ENCODE results near the gene CAMKMT. TPM values are rescaled to one million over a fixed set of nuclear protein-coding genes. Genes with fewer than 3 reads are reported as not detected.

The CAMKMT gene
- total and polyA plus RNA-seq, 9 of the 15 experiments (the other 6 are each of a cell fraction or from before 2014, with no cell fraction given): 1.6 to 15.3 (median 7.4) TPM

DNA sequence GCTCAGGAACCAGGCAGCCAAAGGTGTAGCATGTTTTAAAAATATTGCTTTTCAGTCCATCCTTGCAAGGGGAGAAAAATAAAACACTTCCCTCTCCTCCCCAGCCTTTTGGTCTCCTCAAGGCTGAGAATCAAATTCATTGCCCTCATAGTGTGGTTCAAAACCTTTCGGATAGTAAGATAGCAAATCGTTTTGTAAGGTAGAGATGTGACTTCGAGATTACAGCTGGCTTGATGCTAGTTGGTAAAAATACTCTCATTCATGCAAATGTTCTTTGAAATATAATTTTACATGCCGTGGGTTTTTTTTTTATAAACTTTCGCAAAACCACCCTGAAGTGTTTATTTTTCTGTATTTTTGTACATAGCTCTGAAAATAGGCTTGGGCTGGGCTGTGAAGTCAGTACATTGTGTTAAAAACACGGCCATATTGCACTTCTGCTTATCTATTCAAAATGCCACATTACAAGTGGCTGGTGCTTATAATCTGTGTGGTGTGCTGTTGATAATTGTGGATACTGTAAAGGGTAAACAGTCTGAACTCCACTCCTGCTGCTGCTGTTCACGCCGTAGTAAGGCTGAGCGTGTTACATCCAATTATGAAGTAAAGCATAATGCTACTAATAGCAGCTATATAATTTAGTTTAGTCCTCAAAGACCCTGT lies 407.7 kb downstream of the CAMKMT start:
- H3K9me1 ChIP-seq (ENCODE audit: control insufficient read depth, insufficient read depth, low read length): no peaks in the 10 kb centered on the region
- TF ChIP-seq STAG1 (CRISPR knock-in tag; IDR thresholded peaks at IDR 0.05; ENCODE audit: borderline replicate concordance) (no peak), SMAD4 (CRISPR knock-in tag; conservative IDR thresholded peaks at IDR 0.05) (no peak), RBM22 (IDR thresholded peaks at IDR 0.05; ENCODE audit: low read depth, low read length, poor library complexity, severe bottlenecking) (no peak), MEIS2 (IDR thresholded peaks at IDR 0.05; ENCODE audit: partially characterized antibody) (no peak), SIN3A (IDR thresholded peaks at IDR 0.05; ENCODE audit: borderline replicate concordance in 2 of 2, control insufficient read depth in 1 of 2, low read depth in 2 of 2, low read length in 2 of 2) (no peak), POLR2AphosphoS5 (IDR thresholded peaks at IDR 0.05; ENCODE audit: control insufficient read depth, insufficient read depth, low read depth, low read length) (no peak), DDX20 (tag; IDR thresholded peaks at IDR 0.05; ENCODE audit: low read depth) (no peak), CREM (IDR thresholded peaks at IDR 0.05; ENCODE audit: low read depth) (no peak)
- TF ChIP-seq, protein P1, sequence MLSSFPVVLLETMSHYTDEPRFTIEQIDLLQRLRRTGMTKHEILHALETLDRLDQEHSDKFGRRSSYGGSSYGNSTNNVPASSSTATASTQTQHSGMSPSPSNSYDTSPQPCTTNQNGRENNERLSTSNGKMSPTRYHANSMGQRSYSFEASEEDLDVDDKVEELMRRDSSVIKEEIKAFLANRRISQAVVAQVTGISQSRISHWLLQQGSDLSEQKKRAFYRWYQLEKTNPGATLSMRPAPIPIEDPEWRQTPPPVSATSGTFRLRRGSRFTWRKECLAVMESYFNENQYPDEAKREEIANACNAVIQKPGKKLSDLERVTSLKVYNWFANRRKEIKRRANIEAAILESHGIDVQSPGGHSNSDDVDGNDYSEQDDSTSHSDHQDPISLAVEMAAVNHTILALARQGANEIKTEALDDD (IDR thresholded peaks at IDR 0.05): no peak
- TF ChIP-seq, protein P2, sequence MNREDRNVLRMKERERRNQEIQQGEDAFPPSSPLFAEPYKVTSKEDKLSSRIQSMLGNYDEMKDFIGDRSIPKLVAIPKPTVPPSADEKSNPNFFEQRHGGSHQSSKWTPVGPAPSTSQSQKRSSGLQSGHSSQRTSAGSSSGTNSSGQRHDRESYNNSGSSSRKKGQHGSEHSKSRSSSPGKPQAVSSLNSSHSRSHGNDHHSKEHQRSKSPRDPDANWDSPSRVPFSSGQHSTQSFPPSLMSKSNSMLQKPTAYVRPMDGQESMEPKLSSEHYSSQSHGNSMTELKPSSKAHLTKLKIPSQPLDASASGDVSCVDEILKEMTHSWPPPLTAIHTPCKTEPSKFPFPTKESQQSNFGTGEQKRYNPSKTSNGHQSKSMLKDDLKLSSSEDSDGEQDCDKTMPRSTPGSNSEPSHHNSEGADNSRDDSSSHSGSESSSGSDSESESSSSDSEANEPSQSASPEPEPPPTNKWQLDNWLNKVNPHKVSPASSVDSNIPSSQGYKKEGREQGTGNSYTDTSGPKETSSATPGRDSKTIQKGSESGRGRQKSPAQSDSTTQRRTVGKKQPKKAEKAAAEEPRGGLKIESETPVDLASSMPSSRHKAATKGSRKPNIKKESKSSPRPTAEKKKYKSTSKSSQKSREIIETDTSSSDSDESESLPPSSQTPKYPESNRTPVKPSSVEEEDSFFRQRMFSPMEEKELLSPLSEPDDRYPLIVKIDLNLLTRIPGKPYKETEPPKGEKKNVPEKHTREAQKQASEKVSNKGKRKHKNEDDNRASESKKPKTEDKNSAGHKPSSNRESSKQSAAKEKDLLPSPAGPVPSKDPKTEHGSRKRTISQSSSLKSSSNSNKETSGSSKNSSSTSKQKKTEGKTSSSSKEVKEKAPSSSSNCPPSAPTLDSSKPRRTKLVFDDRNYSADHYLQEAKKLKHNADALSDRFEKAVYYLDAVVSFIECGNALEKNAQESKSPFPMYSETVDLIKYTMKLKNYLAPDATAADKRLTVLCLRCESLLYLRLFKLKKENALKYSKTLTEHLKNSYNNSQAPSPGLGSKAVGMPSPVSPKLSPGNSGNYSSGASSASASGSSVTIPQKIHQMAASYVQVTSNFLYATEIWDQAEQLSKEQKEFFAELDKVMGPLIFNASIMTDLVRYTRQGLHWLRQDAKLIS (CRISPR knock-in tag; IDR thresholded peaks at IDR 0.05): no peak
- TF ChIP-seq, protein P3, sequence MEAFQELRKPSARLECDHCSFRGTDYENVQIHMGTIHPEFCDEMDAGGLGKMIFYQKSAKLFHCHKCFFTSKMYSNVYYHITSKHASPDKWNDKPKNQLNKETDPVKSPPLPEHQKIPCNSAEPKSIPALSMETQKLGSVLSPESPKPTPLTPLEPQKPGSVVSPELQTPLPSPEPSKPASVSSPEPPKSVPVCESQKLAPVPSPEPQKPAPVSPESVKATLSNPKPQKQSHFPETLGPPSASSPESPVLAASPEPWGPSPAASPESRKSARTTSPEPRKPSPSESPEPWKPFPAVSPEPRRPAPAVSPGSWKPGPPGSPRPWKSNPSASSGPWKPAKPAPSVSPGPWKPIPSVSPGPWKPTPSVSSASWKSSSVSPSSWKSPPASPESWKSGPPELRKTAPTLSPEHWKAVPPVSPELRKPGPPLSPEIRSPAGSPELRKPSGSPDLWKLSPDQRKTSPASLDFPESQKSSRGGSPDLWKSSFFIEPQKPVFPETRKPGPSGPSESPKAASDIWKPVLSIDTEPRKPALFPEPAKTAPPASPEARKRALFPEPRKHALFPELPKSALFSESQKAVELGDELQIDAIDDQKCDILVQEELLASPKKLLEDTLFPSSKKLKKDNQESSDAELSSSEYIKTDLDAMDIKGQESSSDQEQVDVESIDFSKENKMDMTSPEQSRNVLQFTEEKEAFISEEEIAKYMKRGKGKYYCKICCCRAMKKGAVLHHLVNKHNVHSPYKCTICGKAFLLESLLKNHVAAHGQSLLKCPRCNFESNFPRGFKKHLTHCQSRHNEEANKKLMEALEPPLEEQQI (IDR thresholded peaks at IDR 0.05): no peak
- TF ChIP-seq, protein P4, sequence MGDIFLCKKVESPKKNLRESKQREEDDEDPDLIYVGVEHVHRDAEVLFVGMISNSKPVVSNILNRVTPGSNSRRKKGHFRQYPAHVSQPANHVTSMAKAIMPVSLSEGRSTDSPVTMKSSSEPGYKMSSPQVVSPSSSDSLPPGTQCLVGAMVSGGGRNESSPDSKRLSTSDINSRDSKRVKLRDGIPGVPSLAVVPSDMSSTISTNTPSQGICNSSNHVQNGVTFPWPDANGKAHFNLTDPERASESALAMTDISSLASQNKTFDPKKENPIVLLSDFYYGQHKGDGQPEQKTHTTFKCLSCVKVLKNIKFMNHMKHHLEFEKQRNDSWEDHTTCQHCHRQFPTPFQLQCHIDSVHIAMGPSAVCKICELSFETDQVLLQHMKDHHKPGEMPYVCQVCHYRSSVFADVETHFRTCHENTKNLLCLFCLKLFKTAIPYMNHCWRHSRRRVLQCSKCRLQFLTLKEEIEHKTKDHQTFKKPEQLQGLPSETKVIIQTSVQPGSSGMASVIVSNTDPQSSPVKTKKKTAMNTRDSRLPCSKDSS (IDR thresholded peaks at IDR 0.05; ENCODE audit: low read depth, partially characterized antibody): no peak

More for the DNA sequence above, 407.7 kb downstream of the CAMKMT start:
- ATAC-seq: no peak
- Histone ChIP-seq H3K9ac (ENCODE audit: insufficient read depth in 1 of 2, low read depth in 2 of 2, low read length in 2 of 2) (no peak overlapping the region), H3K4me2 (ENCODE audit: insufficient read depth, low read length) (no peak overlapping the region), H3K27ac (ENCODE audit: extremely low read depth, low read depth, low read length) (no peak overlapping the region), H3K4me3 (no peak overlapping the region), H4K20me1 (replicated peaks; ENCODE audit: control insufficient read depth, insufficient read depth, low read length) (no peaks in the 10 kb centered on the region), H3K79me2 (ENCODE audit: control insufficient read depth, insufficient read depth, low read length) (no peaks in the 10 kb centered on the region), H2AFZ (ENCODE audit: low read depth, low read length) (no peak overlapping the region), H3K9me3 (replicated peaks; ENCODE audit: control insufficient read depth, insufficient read depth, low read depth, low read length) (no peaks in the 10 kb centered on the region), H3K4me1 (replicated peaks in 1 of 2; ENCODE audit: control insufficient read depth in 2 of 2, insufficient read depth in 2 of 2, low read length in 2 of 2) (peaks cover 0 to 3% of the 10 kb centered on the region in 2 experiments; a peak in 1 of 5 replicates), H3K27me3 (ENCODE audit: control insufficient read depth in 2 of 2, insufficient read depth in 2 of 2, low read length in 2 of 2) (peaks cover 14 to 17% of the 10 kb centered on the region in 2 experiments; a peak in 4 of 5 replicates), H3K36me3 (ENCODE audit: control insufficient read depth, insufficient read depth, low read length) (no peaks in the 10 kb centered on the region)
- BruUV-seq (replicated peaks): no TSS peak
- no peak for DNase-seq (ENCODE audit: extremely low read depth in 1 of 4, low spot score in 3 of 4)
- in situ Hi-C loops (cut with MboI) (no loop called here), intact Hi-C loops (cut with micrococcal nuclease) (no loop called here)
- ChIA-PET CTCF (ENCODE audit: low intra/inter-chr PET ratio) (no interaction called here), POLR2A (interaction anchor here (0.7 kb wide), 1 partner anchor 1051 kb away, joined by 3 read pairs; no protein-coding TSS in a partner anchor)
- FAIRE-seq: peak; percentile 26
- WGBS (ENCODE audit: insufficient coverage, low coverage, missing lambda C conversion rate): 4% methylated on average over 9 of the region's 9 CpGs
